GM10266 (cell line): ENCODE measurements around the gene ADGRG7.

Experiments used
- DNase-seq: peaks from one replicate; pipeline ENCODE4 v3.0.0; 2012; ENCODE audit errors: extremely low spot score
- CTCF ChIP-seq: IDR thresholded peaks from 2 replicates; pipeline ENCODE4 v1.5.1; 2012; ENCODE audit warnings: mild to moderate bottlenecking, low read depth; ENCODE audit not compliant: control insufficient read depth, insufficient read depth; ENCODE audit errors: missing control alignments

The ADGRG7 gene

DNA sequence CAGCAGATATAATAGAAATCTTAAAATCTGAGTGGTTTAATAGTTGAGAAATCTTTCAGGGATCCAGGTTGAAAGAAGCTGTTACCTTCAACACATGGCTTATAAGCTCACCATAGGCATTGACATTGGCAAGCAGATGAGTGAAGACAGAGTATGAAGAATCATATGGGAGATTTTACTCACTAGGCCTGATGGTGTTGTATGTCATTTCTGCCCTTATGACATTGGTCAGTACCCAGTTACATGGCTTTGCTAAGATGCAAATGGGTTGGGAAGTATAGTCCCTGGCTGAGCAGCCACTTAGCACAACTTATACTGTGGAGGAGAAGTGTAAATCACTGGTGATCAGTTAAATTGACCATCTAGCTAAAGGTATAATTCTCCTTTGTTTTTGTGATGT lies 105.8 kb downstream of the ADGRG7 start:
- no peak for TF ChIP-seq CTCF
- DNase-seq, result no peak

- no peak for DNase-seq
- TF ChIP-seq CTCF, result no peak
Measured at GRCh38 chr3:100717063-100717462, 107.7 kb downstream of the ADGRG7 start.

DNA sequence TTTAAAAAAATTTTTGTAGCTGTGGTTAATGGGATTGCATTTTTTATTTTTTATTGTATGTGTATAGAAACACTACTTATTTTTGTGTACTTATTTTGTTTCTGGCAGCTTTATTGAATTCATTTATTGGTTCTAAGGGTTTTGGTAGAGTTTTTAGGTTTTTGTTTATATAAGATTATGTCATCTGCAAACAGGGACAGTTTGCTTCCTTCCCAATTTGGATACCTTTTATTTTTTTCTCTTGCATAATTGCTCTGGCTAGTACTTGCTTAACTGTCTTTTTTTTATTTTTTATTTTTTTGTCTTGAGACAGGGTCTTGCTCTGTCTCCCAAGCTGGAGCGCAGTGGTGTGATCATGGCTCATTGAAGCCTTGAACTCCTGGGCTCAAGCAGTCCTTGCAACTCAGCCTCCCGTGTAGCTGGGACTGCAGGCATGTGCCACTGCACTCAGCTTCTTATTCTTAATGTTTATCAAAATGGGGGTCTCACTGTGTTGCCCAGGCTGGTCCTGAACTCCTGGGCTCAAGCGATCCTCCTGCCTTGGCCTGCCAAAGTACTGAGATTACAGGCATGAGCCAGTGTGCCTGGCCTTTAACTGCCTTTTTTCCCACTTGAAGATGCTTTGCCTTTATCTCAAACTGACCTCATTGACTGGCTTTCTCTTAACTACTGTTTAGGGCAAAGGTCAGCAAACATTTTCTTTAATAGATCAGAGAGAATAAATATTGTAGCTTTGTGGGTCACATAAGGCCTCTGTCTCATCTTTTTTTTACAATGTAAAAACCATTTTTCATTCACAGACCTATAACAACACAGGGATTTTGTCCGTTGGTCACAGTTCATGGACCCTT lies 108.5 kb downstream of the ADGRG7 start:
- no peak for DNase-seq
- no peak for TF ChIP-seq CTCF

DNA sequence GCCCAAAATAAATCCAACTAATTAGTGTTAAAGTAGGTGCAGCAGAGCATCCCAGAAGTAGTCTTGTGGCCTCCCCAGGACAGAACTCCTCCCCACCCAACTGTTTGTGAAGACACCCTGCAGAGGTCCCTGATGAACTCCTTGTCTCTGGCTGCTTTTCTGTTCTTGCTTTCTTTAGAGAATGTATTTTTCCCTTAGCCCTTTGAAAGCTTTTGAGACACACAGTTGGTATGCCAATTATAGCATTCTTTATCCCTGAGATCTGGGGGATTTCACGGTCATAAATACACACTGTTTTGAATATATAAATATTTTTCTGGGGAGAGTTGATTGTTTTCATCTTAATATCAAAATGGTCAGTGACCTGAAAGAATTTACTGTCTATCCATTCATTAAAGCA lies 109.7 kb downstream of the ADGRG7 start:
- no peak for DNase-seq
- TF ChIP-seq CTCF, result no peak

- no peak for DNase-seq
Measured at GRCh38 chr3:100720426-100720825, 111.0 kb downstream of the ADGRG7 start.

GRCh38 chr3:100725935-100726513 lies 116.6 kb downstream of the ADGRG7 start:
- TF ChIP-seq CTCF, result no peak
- no peak for DNase-seq

More at GRCh38 chr3:100720426-100720825, 111.0 kb downstream of the ADGRG7 start:
- TF ChIP-seq CTCF, result no peak

DNA sequence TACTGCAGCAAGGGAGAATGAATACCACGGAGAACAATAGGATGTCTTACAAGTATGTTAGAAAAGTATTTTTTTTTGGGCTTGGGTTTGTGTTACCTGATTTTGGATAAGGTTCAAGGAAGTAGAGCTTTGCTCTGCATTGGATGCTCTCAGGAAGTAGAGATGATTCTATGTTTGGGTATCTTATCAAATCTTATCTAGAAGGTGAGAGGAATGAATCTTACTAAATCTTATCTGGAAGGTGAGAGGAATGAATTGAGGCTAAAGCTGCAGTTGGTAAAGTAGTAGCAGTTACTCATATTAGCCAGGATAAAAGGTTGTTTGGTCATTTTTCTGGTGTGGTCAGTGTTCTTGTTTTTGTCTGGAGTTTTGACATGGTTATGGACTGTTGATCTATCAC lies 117.3 kb downstream of the ADGRG7 start:
- no peak for DNase-seq
- no peak for TF ChIP-seq CTCF
